ENCODE results near the gene JAM2.

DNA sequence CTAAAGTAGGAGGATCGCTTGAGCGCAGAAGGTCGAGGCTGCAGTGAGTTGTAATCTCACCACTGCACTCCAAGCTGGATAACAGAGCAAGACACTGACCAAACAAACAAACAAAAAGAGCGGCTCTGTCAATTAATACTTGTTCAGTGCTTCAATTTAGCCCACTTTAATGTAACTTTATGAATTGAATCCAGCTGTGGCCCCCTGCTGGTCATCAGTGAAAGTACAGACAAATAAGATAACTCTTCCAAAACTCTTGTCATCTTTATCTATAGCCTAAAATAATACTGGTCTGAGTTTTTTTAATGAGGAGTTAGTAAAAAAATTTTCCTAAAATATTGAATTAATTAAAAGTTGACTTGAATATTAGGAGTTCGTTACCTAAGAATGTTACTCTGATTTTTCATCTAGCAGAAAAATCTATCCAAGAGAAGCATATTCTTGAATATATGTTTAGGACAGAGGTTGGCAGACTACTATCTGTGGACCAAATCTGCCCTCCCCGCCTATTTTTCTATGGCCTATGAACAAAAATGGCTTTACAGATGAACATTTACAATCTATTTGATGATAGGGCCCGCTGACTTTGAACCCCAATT, 69.5 kb downstream of the JAM2 start:
- TF ChIP-seq, protein P1, sequence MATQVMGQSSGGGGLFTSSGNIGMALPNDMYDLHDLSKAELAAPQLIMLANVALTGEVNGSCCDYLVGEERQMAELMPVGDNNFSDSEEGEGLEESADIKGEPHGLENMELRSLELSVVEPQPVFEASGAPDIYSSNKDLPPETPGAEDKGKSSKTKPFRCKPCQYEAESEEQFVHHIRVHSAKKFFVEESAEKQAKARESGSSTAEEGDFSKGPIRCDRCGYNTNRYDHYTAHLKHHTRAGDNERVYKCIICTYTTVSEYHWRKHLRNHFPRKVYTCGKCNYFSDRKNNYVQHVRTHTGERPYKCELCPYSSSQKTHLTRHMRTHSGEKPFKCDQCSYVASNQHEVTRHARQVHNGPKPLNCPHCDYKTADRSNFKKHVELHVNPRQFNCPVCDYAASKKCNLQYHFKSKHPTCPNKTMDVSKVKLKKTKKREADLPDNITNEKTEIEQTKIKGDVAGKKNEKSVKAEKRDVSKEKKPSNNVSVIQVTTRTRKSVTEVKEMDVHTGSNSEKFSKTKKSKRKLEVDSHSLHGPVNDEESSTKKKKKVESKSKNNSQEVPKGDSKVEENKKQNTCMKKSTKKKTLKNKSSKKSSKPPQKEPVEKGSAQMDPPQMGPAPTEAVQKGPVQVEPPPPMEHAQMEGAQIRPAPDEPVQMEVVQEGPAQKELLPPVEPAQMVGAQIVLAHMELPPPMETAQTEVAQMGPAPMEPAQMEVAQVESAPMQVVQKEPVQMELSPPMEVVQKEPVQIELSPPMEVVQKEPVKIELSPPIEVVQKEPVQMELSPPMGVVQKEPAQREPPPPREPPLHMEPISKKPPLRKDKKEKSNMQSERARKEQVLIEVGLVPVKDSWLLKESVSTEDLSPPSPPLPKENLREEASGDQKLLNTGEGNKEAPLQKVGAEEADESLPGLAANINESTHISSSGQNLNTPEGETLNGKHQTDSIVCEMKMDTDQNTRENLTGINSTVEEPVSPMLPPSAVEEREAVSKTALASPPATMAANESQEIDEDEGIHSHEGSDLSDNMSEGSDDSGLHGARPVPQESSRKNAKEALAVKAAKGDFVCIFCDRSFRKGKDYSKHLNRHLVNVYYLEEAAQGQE (IDR thresholded peaks at IDR 0.05; ENCODE audit: low read depth), result no peak
- TF ChIP-seq CREB1 (IDR thresholded peaks at IDR 0.05; ENCODE audit: low read depth), result no peak
- TF ChIP-seq EP300 (IDR thresholded peaks at IDR 0.05; ENCODE audit: borderline replicate concordance), result no peak
- no peak for TF ChIP-seq EGR1 (IDR thresholded peaks at IDR 0.05)
- peak; percentile 58 for TF ChIP-seq RAD21 (IDR thresholded peaks at IDR 0.05; ENCODE audit: low read depth)
- TF ChIP-seq CEBPB (IDR thresholded peaks at IDR 0.05), result no peak
- TF ChIP-seq TAF1 (IDR thresholded peaks at IDR 0.05; ENCODE audit: low read depth), result no peak
- TF ChIP-seq, protein P2, sequence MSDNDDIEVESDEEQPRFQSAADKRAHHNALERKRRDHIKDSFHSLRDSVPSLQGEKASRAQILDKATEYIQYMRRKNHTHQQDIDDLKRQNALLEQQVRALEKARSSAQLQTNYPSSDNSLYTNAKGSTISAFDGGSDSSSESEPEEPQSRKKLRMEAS (IDR thresholded peaks at IDR 0.05), result no peak

All from Ishikawa (cell line).